Midbrain (tissue), 1 donor: ENCODE measurements around the gene ENAH.
A peak's percentile ranks its signal among the peaks of the same experiment; 100 is the strongest.
"Not testable (repeated sequence)": the region's sequence is repeated elsewhere in the genome, so short reads cannot be mapped to it uniquely, and the experiment has no call there.

Source experiments
- DNase-seq: peaks from one replicate; lab custom pipeline; 2025; lab: John Stamatoyannopoulos, UW

The ENAH gene

GRCh38 chr1:225674381-225674780 is 21.5 kb upstream of the ENAH start:
- DNase-seq: no peak

- no peak for DNase-seq
Observed at GRCh38 chr1:225670806-225671733, 18.1 kb upstream of the ENAH start.

GRCh38 chr1:225670356-225670755 is 17.4 kb upstream of the ENAH start:
- DNase-seq: no peak

- DNase-seq: no peak
Observed at GRCh38 chr1:225668222-225668621, 15.3 kb upstream of the ENAH start.

DNA sequence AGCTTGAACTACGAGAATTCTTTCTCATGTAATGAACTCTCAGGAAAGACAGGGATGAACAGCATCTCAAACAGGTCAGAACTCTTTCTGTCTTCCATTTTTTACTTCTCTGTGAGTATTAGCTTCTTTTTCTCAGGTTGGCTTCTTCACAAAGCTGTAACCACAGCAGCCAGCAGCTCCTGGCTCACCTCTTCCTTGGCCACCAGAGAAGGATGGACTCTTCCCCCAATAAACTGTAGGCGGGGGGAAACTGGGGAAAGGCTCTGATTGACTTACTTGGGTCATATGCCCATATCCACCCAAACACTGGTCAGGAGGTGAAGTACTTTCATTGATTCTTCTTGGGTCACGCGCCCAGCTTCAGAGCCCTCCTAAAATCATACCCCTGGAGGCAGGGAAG is 14.4 kb upstream of the ENAH start:
- no peak for DNase-seq

GRCh38 chr1:225666495-225666894 is 13.6 kb upstream of the ENAH start:
- no peak for DNase-seq

DNA sequence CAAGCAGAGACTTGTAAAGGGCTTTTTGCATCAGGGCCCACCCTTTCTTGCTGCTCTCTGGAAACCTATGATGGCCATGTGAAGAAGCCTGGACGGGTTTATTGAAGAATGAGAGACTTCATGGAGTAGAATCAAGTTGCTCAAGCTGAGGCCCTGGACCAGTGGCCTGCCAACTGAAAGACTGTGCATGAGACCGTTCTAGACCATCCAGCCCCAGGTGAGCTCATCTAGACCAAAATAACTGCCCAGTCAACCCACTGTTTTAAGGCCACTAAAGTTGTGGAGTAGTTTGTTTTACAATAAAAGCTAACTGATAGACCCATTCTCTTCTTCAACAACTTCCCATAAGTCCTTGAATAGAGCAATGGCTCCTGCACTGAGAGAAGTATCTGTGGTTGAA is 11.8 kb upstream of the ENAH start:
- no peak for DNase-seq

DNA sequence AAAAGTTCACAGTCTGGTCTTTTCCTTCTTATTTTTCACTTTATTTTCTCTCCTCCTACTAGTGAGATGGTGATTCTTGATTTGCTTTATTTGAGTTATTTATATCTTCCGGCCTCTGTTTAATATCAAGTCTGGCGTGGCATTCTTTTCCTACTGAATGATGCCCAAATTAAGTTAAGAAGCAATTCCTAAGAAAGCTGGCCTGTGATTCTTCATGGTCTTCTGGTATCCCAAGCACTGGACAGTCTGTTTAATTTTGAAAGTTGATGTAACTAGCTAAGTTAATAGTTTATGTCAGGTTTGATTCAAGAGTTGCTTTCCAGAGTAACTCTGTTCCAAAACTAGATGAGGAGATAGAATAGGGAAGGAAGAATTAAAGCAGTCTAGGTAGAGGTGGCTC is 9.2 kb upstream of the ENAH start:
- DNase-seq: no peak

GRCh38 chr1:225660544-225660946 is 7.6 kb upstream of the ENAH start:
- no peak for DNase-seq

DNA sequence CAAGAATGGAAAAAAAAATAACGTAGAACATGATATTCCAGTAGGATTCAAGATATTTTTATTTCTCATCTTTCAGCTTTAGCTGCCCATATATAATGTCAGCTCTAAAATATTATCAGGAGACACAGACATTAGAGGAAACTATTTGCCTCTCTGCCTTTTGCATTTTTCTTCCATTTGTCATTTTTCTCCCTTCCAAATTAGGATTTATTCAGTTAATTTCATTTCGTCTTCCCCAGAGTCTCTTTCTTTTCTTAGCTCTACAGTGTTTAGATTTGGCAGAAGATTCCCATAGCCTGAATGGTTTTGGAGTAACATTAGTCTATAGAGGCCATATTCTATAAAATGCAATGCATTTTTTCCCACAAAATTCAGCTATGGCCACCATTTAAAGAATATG is 5.1 kb upstream of the ENAH start:
- DNase-seq: no peak

- no peak for DNase-seq
Observed at GRCh38 chr1:225657462-225657989, 4.6 kb upstream of the ENAH start.

DNA sequence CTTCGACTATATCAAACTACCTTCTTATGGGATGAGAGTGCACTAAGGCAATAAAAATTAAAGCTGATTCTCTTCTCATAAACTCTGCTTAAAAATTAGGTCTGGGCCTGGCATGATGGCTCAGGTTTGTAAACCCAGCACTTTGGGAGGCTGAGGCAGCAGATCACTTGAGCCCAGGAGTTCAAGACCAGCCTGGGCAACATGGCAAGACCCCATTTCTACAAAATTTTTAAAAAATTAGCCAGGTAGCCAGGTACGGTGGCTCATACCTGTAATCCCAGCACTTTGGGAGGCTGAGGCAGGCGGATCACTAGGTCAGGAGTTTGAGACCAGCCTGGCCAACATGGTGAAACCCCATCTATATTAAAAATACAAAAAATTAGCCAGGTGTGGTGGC is 3.3 kb upstream of the ENAH start:
- not testable (repeated sequence) for DNase-seq

GRCh38 chr1:225655509-225656258 is 2.8 kb upstream of the ENAH start:
- DNase-seq: peak; percentile 64

- no peak for DNase-seq
Observed at GRCh38 chr1:225654688-225655508, 2.0 kb upstream of the ENAH start.

DNA sequence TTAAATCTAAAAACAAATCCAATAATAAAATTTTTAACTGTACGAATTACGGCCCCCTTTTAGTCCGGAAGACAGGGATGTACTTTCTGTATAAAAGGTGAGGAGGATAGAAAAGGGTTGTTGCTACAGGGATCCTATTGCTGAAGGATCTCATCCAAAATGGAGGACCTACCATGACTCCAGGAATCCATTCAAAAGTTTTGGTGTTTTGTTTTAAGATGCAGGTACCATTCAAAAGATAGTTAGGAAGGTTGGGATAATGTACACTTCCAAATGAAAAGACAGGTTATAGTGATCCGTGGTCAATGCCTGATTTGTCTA is 1.3 kb upstream of the ENAH start:
- no peak for DNase-seq

DNA sequence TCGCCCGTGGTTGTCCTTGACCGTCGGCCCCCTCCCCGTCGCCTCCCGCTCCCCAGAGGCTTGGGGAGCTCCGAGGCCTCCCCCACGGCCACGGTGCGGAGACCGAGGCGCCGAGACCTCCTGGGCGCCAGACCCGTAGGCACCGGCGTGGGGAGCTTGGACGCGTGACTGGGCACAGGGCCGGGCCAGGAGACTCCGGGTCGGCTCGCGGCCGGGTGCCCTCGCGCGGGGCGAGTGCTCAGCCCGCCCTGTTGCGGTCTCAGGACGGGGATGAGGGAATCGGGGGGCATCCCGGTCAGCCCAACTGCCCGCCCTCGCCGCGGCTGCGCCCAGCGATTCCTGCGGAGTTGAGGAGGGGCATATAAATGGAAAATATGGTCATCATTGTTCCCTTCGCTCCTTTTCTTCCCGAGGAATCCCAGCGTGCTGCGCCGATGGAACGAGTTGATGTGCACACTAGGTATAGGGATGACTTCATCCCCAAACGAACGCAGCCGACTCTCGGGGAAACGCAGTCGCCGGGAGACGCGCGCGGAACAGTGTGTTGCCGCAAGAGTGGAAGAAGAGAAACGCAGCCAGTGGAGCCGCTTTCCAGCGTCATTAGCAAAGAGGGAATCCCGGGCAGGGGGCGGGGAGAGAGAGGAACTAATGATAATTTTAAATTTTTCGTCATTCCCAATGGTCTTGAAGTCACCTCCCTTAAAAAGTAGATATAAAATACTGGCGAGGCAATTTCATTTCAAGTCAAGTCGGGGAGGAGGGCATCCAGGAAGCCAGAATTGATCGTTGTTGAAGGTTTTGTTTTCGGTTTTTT is 747 bp upstream of the ENAH start:
- DNase-seq: peak; percentile 81

DNA sequence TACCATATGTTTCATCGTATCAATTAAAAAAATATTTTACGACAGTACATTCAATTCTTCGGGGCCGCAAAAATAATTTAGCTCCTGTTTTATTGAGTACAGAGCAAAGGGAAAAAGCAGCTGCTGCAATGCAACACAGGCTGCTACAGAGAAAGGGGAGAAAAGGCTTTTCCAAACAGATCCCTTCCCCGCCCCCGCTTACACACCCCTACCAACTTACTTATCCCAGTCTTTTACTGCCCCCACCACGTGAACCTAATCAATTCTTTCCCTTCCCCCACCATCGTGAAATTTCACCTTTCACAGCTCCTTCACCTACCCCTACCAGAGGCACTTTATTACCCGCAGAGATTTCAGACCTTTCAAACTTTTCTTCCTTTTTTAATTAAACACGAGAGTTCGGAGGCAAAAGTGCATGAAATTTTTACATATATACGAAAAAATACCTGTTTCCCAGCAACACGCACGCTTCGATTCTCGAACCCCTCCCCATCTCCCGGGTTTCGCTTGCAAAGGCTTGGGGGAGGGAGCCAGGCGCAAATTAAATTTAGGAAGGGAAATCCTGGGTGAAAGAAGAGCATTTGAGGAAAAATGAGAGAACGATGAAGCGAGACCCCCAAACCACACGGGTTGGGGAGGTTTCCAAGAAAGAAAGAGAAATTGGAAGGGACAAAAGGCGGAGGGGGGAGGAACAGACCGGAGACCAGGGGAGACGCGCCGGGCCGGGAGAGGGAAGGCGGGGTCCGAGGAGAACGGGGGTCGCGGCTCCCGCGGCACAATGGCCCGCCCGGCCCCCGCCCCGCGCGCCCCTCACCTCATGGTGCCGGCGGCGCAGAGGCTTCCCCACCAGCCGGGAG is 823 bp downstream of the ENAH start:
- peak; percentile 63 for DNase-seq

DNA sequence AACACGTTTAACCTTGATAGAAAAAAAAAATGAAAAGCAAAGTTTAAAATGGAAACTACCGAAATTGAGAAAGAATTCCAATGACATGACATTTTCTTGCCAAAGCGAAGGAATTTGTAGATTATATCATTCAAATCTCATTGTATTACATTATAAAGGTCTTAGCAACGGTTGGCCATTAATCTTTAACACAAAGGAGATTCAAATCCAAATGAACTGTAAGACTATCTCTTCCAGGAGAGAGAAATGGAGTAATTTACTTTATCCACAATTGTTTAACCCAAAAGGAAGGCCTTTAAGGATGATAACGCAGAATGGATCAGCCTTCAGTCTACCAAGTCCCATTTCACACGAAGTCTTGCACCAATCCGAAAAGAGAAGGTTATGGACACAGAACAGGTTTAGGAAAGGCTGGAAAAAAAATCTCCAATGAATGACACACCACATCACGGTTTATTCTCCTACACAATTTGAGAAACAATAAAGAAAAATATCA is 1.5 kb downstream of the ENAH start:
- no peak for DNase-seq

DNA sequence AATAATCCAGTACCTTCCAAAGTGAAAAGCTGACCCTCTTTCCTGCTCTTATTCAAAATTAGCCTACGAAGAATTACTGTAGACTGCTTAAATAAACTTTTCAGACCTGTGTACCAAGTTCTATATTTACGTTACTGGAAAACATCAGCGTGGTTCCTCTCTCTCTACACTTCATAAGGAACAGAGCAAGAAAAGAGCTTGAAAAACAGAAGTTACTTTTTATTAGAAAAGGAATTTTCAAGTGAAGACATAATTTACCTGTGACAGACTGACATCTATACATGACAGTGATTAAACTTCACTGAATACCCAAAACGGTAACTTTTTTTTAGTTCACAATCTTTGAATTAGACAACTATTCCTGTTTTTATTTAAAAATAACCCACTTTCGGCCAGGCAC is 2.7 kb downstream of the ENAH start:
- no peak for DNase-seq

DNA sequence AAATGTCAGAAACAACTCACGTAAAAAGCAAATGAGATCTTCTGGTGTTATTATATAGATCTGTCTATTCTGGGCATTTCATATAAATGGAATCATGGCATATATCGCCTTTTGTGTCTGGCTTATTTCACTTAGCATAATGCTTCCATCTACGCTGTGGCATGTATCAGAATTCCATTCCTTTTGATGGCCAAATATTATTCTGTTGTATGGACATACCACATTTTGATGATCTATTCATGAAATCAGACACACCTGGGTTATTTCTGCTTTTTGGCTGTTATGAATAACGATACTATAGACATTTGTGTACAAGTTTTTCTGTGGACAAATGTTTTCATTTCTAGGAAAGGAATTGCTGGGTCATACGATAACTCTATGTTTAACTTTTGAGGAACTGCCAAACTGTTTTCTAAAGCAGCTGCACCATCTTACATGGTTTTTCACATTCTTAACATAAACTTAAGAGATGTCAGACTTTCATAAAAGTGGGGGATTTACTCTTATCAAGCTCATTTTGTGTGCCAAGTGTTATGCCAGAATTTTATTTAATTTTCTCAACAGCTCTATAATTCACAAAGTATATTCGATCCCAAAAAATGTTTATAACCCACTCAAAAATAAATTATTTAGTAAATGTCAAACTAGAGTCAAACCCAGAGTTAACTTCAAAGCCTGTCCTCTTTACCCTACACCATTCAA is 7.6 kb downstream of the ENAH start:
- no peak for DNase-seq
